ENCODE measurements around the gene BIN2. TPM values are rescaled to one million over a fixed set of nuclear protein-coding genes. Genes with fewer than 3 reads are reported as not detected.

The BIN2 gene
- total and polyA plus RNA-seq, 2 of the 13 experiments (the other 11 are each of a cell fraction or from before 2014, with no cell fraction given) = not detected

- peak; percentile 46 for TF ChIP-seq ZNF574 (CRISPR knock-in tag; IDR thresholded peaks at IDR 0.05)
- peak; percentile 63; the same call in 1 of the 2 replicates for TF ChIP-seq PAXIP1 (CRISPR knock-in tag; conservative IDR thresholded peaks at IDR 0.05)
- no peak for TF ChIP-seq BHLHE40 (IDR thresholded peaks at IDR 0.05; ENCODE audit: low read length)
- peak; percentile 60; the same call in 1 of the 2 replicates for TF ChIP-seq ELF3 (CRISPR knock-in tag; IDR thresholded peaks at IDR 0.05)
- TF ChIP-seq LCORL (IDR thresholded peaks at IDR 0.05) = no peak
- 0 out of 2 replicates have a peak, but pooled peaks have one; percentile 33 for TF ChIP-seq LCORL (CRISPR knock-in tag; IDR thresholded peaks at IDR 0.05)
- no peak for TF ChIP-seq TAF15 (IDR thresholded peaks at IDR 0.05; ENCODE audit: low read depth, low read length, poor library complexity, severe bottlenecking)
- TF ChIP-seq POGK (CRISPR knock-in tag; conservative IDR thresholded peaks at IDR 0.05) = peak; percentile 78
- TF ChIP-seq PRDM10 (CRISPR knock-in tag; IDR thresholded peaks at IDR 0.05; ENCODE audit: low read depth) = 0 out of 2 replicates have a peak, but pooled peaks have one; percentile 29
- TF ChIP-seq ZSCAN25 (CRISPR knock-in tag; IDR thresholded peaks at IDR 0.05) = peak; percentile 87
- peak; percentile 17 for TF ChIP-seq MED8 (CRISPR knock-in tag; IDR thresholded peaks at IDR 0.05; ENCODE audit: insufficient replicate concordance)
- peak in 1 of 2 experiments; percentile 44; a peak in 2 of 4 replicates for TF ChIP-seq POLR2A (IDR thresholded peaks at IDR 0.05; ENCODE audit: insufficient read depth in 1 of 2, low read depth in 2 of 2, low read length in 2 of 2)
- peak; percentile 78 for TF ChIP-seq MAX (IDR thresholded peaks at IDR 0.05)
- TF ChIP-seq POLR2AphosphoS5 (IDR thresholded peaks at IDR 0.05; ENCODE audit: low read depth, low read length) = peak; percentile 51
Observed at GRCh38 chr12:51270067-51270950, 53.7 kb downstream of the BIN2 start, which contains the start of gene SMAGP (continued).

Measured in HepG2 (cell line).